HEK293T (cell line): ENCODE results near the gene JMJD1C.

ENCODE experiments used
- BHLHE40 ChIP-seq: fragments of 450-650 bp; IDR thresholded peaks from 2 replicates; pipeline ENCODE4 v1.6.1; 2016; ENCODE audit warnings: mild to moderate bottlenecking, moderate library complexity, borderline replicate concordance
- CTBP1 ChIP-seq: fragments of 450-650 bp; IDR thresholded peaks from 2 replicates; pipeline ENCODE4 v1.6.1; 2016; ENCODE audit warnings: borderline replicate concordance
- FOXA1 ChIP-seq: fragments of 450-650 bp; IDR thresholded peaks from 2 replicates; pipeline ENCODE4 v1.6.1; 2016; ENCODE audit warnings: mild to moderate bottlenecking
- FOXM1 ChIP-seq: fragments of 450-650 bp; IDR thresholded peaks from 2 replicates; pipeline ENCODE4 v1.6.1; 2017; ENCODE audit warnings: mild to moderate bottlenecking, borderline replicate concordance
- HDGF ChIP-seq: fragments of 450-650 bp; IDR thresholded peaks from 2 replicates; pipeline ENCODE4 v1.6.1; 2017; ENCODE audit warnings: antibody characterized with exemption, borderline replicate concordance
- PKNOX1 ChIP-seq: fragments of 450-650 bp; IDR thresholded peaks from 2 replicates; pipeline ENCODE4 v1.6.1; 2016
- SP1 ChIP-seq: fragments of 450-650 bp; IDR thresholded peaks from 2 replicates; pipeline ENCODE4 v1.6.1; 2017
- SUZ12 ChIP-seq: fragments of 450-650 bp; IDR thresholded peaks from 2 replicates; pipeline ENCODE4 v1.6.1; 2016; ENCODE audit warnings: mild to moderate bottlenecking

- no peak for TF ChIP-seq HDGF
- TF ChIP-seq SP1, result no peak
- no peak for TF ChIP-seq BHLHE40
- no peak for TF ChIP-seq FOXM1
- no peak for TF ChIP-seq PKNOX1
- TF ChIP-seq CTBP1, result no peak
- no peak for TF ChIP-seq FOXA1
- TF ChIP-seq SUZ12, result no peak
Observed at GRCh38 chr10:63258920-63259678, 206.7 kb downstream of the JMJD1C start.
